IMR-90 (cell line): ENCODE results near the gene MCTP2.

ENCODE experiments used
- MXI1 ChIP-seq: IDR thresholded peaks from 2 replicates; pipeline ENCODE4 v1.6.1; 2012; ENCODE audit warnings: low read depth, mild to moderate bottlenecking, low read length, moderate library complexity, borderline replicate concordance
- POLR2A ChIP-seq: IDR thresholded peaks from 2 replicates; pipeline ENCODE4 v1.6.1; 2012; ENCODE audit warnings: mild to moderate bottlenecking, low read depth, low read length
- RAD21 ChIP-seq: IDR thresholded peaks from 2 replicates; pipeline ENCODE4 v1.6.1; 2012; ENCODE audit warnings: low read length, improper control_type of control experiment
- SMC3 ChIP-seq: fragments of 150-350 bp; IDR thresholded peaks from 2 replicates; pipeline ENCODE4 v1.6.1; 2016; ENCODE audit warnings: low read depth, mild to moderate bottlenecking, antibody characterized with exemption, low read length, moderate library complexity
- TF ChIP-seq, protein P1 (sequence below): conservative IDR thresholded peaks from 2 replicates; pipeline ENCODE4 v1.5.1; 2012; ENCODE audit warnings: mild to moderate bottlenecking, low read depth, low read length, improper control_type of control experiment

GRCh38 chr15:94258246-94258645, 26.9 kb downstream of the MCTP2 start:
- TF ChIP-seq RAD21: no peak
- TF ChIP-seq, protein P1, sequence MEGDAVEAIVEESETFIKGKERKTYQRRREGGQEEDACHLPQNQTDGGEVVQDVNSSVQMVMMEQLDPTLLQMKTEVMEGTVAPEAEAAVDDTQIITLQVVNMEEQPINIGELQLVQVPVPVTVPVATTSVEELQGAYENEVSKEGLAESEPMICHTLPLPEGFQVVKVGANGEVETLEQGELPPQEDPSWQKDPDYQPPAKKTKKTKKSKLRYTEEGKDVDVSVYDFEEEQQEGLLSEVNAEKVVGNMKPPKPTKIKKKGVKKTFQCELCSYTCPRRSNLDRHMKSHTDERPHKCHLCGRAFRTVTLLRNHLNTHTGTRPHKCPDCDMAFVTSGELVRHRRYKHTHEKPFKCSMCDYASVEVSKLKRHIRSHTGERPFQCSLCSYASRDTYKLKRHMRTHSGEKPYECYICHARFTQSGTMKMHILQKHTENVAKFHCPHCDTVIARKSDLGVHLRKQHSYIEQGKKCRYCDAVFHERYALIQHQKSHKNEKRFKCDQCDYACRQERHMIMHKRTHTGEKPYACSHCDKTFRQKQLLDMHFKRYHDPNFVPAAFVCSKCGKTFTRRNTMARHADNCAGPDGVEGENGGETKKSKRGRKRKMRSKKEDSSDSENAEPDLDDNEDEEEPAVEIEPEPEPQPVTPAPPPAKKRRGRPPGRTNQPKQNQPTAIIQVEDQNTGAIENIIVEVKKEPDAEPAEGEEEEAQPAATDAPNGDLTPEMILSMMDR: no peak
- no peak for TF ChIP-seq POLR2A
- TF ChIP-seq SMC3: no peak
- no peak for TF ChIP-seq MXI1
